PC-3 (cell line): ENCODE measurements around the gene EWSR1. TPM values are rescaled to one million over a fixed set of nuclear protein-coding genes. Genes with fewer than 3 reads are reported as not detected.

ENCODE experiments used
- ATAC-seq: fragments of 200-7000 bp; cut with Tn5 transposase; 2 replicates; pipeline ENCODE4 v1.9.1; 2020; ENCODE audit warnings: mild to moderate bottlenecking, moderate library complexity
- BruUV-seq: library from RNA; stranded (reverse); fragments of 400-500 nt; replicated peaks from 2 replicates; lab custom pipeline; 2021; lab: Mats Ljungman, UMichigan
- CTCF ChIA-PET: fragments of 300-600 bp; sonication (Branson Sonifier 250); formaldehyde crosslinking; loops from one replicate; lab custom pipeline; 2022; ENCODE audit warnings: antibody characterized with exemption; lab: Charles Lee
- POLR2A ChIA-PET: fragments of 300-600 bp; sonication (Branson Sonifier 250); formaldehyde crosslinking; loops from one replicate; lab custom pipeline; 2022; ENCODE audit warnings: antibody characterized with exemption; ENCODE audit not compliant: unreplicated experiment; lab: Charles Lee
- DNase-seq: peaks from one replicate; pipeline ENCODE4 v3.0.0-alpha.2; 2015
- H2AFZ ChIP-seq: fragments of 300-600 bp; sonication (generic); 2 replicates; pipeline ENCODE4 v1.6.0; 2016; ENCODE audit warnings: antibody characterized with exemption, low read length
- H3F3A ChIP-seq: fragments of 300-600 bp; sonication (generic); one replicate; pipeline ENCODE4 v1.6.0; 2017; ENCODE audit warnings: antibody characterized with exemption, low read length, control low read depth, mild to moderate bottlenecking; ENCODE audit not compliant: unreplicated experiment
- H3K27ac ChIP-seq: fragments of 300-600 bp; sonication (generic); 2 replicates; pipeline ENCODE4 v1.5.1; 2016; ENCODE audit warnings: mild to moderate bottlenecking, low read length
- H3K27me3 ChIP-seq: fragments of 300-600 bp; sonication (generic); 2 replicates; pipeline ENCODE4 v1.6.1; 2016; ENCODE audit warnings: low read length, mixed read lengths
- H3K36me3 ChIP-seq: fragments of 300-600 bp; sonication (generic); 2 replicates; pipeline ENCODE4 v1.6.1; 2016; ENCODE audit warnings: low read depth, mixed run types, low read length, mixed read lengths
- H3K4me1 ChIP-seq: fragments of 300-600 bp; sonication (generic); 2 replicates; pipeline ENCODE4 v1.5.1; 2016; ENCODE audit warnings: low read length; ENCODE audit not compliant: insufficient read depth
- H3K4me2 ChIP-seq: fragments of 300-600 bp; sonication (generic); 2 replicates; pipeline ENCODE4 v1.6.0; 2016; ENCODE audit warnings: low read length
- H3K4me3 ChIP-seq: fragments of 300-600 bp; sonication (generic); 2 replicates; pipeline ENCODE4 v1.5.1; 2016; ENCODE audit warnings: mild to moderate bottlenecking, low read length, mixed read lengths
- H3K79me2 ChIP-seq: fragments of 300-600 bp; sonication (generic); 2 replicates; pipeline ENCODE4 v1.6.1; 2017; ENCODE audit warnings: low read length, mixed read lengths
- H3K9ac ChIP-seq: fragments of 300-600 bp; sonication (generic); 2 replicates; pipeline ENCODE4 v1.6.0; 2016; ENCODE audit warnings: mild to moderate bottlenecking, low read length
- H3K9me2 ChIP-seq: fragments of 300-600 bp; sonication (generic); replicated peaks from 2 replicates; pipeline ENCODE4 v1.6.1; 2016; ENCODE audit warnings: mixed run types, low read length, mixed read lengths
- H3K9me3 ChIP-seq: fragments of 300-600 bp; sonication (generic); 2 replicates; pipeline ENCODE4 v1.6.1; 2016; ENCODE audit warnings: low read length, mixed read lengths
- H4K20me1 ChIP-seq: fragments of 300-600 bp; sonication (generic); 2 replicates; pipeline ENCODE4 v1.6.1; 2016; ENCODE audit warnings: low read length, mixed read lengths
- EZH2 ChIP-seq: fragments of 300-600 bp; sonication (generic); IDR thresholded peaks from one replicate; pipeline ENCODE4 v1.6.1; 2017; ENCODE audit warnings: antibody characterized with exemption, mild to moderate bottlenecking, low read length; ENCODE audit not compliant: unreplicated experiment
- EZH2phosphoT487 ChIP-seq: fragments of 300-600 bp; sonication (generic); IDR thresholded peaks from 2 replicates; pipeline ENCODE4 v1.6.1; 2018; ENCODE audit warnings: mild to moderate bottlenecking, antibody characterized with exemption, low read length, borderline replicate concordance
- intact Hi-C: fragments of 100-400 bp; cut with micrococcal nuclease; formaldehyde crosslinking; loops from 2 replicates; pipeline ENCODE4 v1.9.0; 2023
- total RNA-seq: library from RNA; depleted of rRNA; stranded (reverse); fragments of >200 nt; gene quantifications from 2 replicates; pipeline ENCODE4 v1.2.3, GENCODE V29; 2014
- TF ChIP-seq, protein P1 (sequence below): fragments of 300-600 bp; sonication (generic); conservative IDR thresholded peaks from 2 replicates; pipeline ENCODE4 v1.5.1; 2017; ENCODE audit warnings: antibody characterized with exemption, low read depth, mild to moderate bottlenecking, low read length

EWSR1 gene
- total RNA-seq, 1 experiment from 2014 or later: 288 TPM

- TF ChIP-seq EZH2 (no peak), EZH2phosphoT487 (no peak)
- TF ChIP-seq, protein P1, sequence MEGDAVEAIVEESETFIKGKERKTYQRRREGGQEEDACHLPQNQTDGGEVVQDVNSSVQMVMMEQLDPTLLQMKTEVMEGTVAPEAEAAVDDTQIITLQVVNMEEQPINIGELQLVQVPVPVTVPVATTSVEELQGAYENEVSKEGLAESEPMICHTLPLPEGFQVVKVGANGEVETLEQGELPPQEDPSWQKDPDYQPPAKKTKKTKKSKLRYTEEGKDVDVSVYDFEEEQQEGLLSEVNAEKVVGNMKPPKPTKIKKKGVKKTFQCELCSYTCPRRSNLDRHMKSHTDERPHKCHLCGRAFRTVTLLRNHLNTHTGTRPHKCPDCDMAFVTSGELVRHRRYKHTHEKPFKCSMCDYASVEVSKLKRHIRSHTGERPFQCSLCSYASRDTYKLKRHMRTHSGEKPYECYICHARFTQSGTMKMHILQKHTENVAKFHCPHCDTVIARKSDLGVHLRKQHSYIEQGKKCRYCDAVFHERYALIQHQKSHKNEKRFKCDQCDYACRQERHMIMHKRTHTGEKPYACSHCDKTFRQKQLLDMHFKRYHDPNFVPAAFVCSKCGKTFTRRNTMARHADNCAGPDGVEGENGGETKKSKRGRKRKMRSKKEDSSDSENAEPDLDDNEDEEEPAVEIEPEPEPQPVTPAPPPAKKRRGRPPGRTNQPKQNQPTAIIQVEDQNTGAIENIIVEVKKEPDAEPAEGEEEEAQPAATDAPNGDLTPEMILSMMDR: no peak
- Histone ChIP-seq H2AFZ (no peak overlapping the region), H3K27me3 (no peaks in the 10 kb centered on the region), H3K27ac (no peak overlapping the region), H4K20me1 (no peaks in the 10 kb centered on the region), H3K9me2 (no peaks in the 10 kb centered on the region), H3K36me3 (no peaks in the 10 kb centered on the region), H3K4me2 (no peak overlapping the region), H3K9me3 (no peaks in the 10 kb centered on the region), H3K4me1 (no peaks in the 10 kb centered on the region), H3K4me3 (no peak overlapping the region), H3F3A (no peaks in the 10 kb centered on the region), H3K79me2 (no peaks in the 10 kb centered on the region), H3K9ac (no peak overlapping the region)
- BruUV-seq: no TSS peak
- intact Hi-C loops: no loop called here
- CTCF ChIA-PET: no interaction called here
- no peak for DNase-seq
- ATAC-seq: no peak
- POLR2A ChIA-PET: no interaction called here
Measured at GRCh38 chr22:29256606-29257325, 11.3 kb upstream of the EWSR1 start.

DNA sequence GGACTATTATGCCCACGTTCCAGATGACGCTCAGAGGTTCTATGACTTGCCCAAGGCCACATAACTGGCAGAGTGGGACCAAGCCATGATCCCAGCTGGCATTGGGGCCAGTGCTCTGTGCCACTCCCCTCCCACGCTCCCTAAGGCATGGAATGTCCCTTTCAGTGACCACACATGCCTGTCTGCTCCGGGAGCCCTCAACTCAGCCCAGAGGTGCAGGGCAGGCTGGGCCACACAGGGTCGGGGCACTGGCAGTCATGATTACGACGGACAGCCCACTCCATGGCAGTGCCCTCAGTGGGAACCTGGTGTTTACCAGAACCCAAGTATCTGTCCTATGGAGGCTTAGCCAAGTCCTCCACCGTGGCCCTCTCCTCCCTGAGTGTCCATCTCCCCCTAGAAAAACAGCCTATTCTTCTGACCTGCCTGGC is 10.3 kb upstream of the EWSR1 start:
- Histone ChIP-seq H3K4me2 (no peak overlapping the region), H3K9me2 (no peaks in the 10 kb centered on the region), H3K27ac (no peak overlapping the region), H4K20me1 (no peaks in the 10 kb centered on the region), H2AFZ (no peak overlapping the region), H3K79me2 (no peaks in the 10 kb centered on the region), H3K9ac (no peak overlapping the region), H3F3A (no peaks in the 10 kb centered on the region), H3K4me3 (no peak overlapping the region), H3K4me1 (no peaks in the 10 kb centered on the region), H3K36me3 (no peaks in the 10 kb centered on the region), H3K9me3 (no peaks in the 10 kb centered on the region), H3K27me3 (no peaks in the 10 kb centered on the region)
- DNase-seq (no peak), ATAC-seq (no peak)
- ChIA-PET CTCF (no interaction called here), POLR2A (no interaction called here)
- TF ChIP-seq EZH2phosphoT487 (no peak), EZH2 (no peak)
- TF ChIP-seq, protein P1: no peak
- no TSS peak for BruUV-seq
- intact Hi-C loops: no loop called here

GRCh38 chr22:29258407-29259252 is 9.4 kb upstream of the EWSR1 start:
- ATAC-seq: no peak
- DNase-seq: no peak
- Histone ChIP-seq H3K9me3 (no peaks in the 10 kb centered on the region), H3K27ac (no peak overlapping the region), H2AFZ (no peak overlapping the region), H4K20me1 (no peaks in the 10 kb centered on the region), H3K9ac (no peak overlapping the region), H3K4me3 (no peak overlapping the region), H3K79me2 (no peaks in the 10 kb centered on the region), H3K27me3 (no peaks in the 10 kb centered on the region), H3K36me3 (no peaks in the 10 kb centered on the region), H3F3A (no peaks in the 10 kb centered on the region), H3K4me2 (no peak overlapping the region), H3K4me1 (no peaks in the 10 kb centered on the region), H3K9me2 (no peaks in the 10 kb centered on the region)
- no TSS peak for BruUV-seq
- ChIA-PET CTCF (no interaction called here), POLR2A (no interaction called here)
- intact Hi-C loops: no loop called here
- TF ChIP-seq, protein P1: no peak
- TF ChIP-seq EZH2phosphoT487 (no peak), EZH2 (no peak)
